ENCODE results near the gene CD101.
A peak's percentile ranks its signal among the peaks of the same experiment; 100 is the strongest.

CD101 gene

GRCh38 chr1:117025568-117025967, 24.0 kb downstream of the CD101 start:
- no peak for DNase-seq (ENCODE audit: low read depth)
- no peak for TF ChIP-seq CTCF (conservative IDR thresholded peaks at IDR 0.05; ENCODE audit: low read depth, low read length)
- no peak overlapping the region for H3K4me3 ChIP-seq (ENCODE audit: low read depth, low read length)

- DNase-seq (ENCODE audit: low read depth) = peak; percentile 30
- no peak for TF ChIP-seq CTCF (conservative IDR thresholded peaks at IDR 0.05; ENCODE audit: low read depth, low read length)
Measured at GRCh38 chr1:117026361-117026760, 24.8 kb downstream of the CD101 start.

GRCh38 chr1:117029685-117030084, 28.1 kb downstream of the CD101 start:
- H3K4me3 ChIP-seq (ENCODE audit: low read depth, low read length) = no peak overlapping the region
- no peak for DNase-seq (ENCODE audit: low read depth)
- TF ChIP-seq CTCF (conservative IDR thresholded peaks at IDR 0.05; ENCODE audit: low read depth, low read length) = no peak

More at GRCh38 chr1:117026361-117026760, 24.8 kb downstream of the CD101 start:
- no peak overlapping the region for H3K4me3 ChIP-seq (ENCODE audit: low read depth, low read length)

GRCh38 chr1:117030271-117030877, 28.8 kb downstream of the CD101 start:
- H3K4me3 ChIP-seq (ENCODE audit: low read depth, low read length) = no peak overlapping the region
- DNase-seq (ENCODE audit: low read depth) = no peak
- TF ChIP-seq CTCF (conservative IDR thresholded peaks at IDR 0.05; ENCODE audit: low read depth, low read length) = no peak

- H3K4me3 ChIP-seq (ENCODE audit: low read depth, low read length) = no peak overlapping the region
- no peak for TF ChIP-seq CTCF (conservative IDR thresholded peaks at IDR 0.05; ENCODE audit: low read depth, low read length)
- DNase-seq (ENCODE audit: low read depth) = no peak
Measured at GRCh38 chr1:117032266-117032665, 30.7 kb downstream of the CD101 start.

GRCh38 chr1:117032681-117033539, 31.4 kb downstream of the CD101 start:
- DNase-seq (ENCODE audit: low read depth) = no peak
- no peak for TF ChIP-seq CTCF (conservative IDR thresholded peaks at IDR 0.05; ENCODE audit: low read depth, low read length)
- H3K4me3 ChIP-seq (ENCODE audit: low read depth, low read length) = no peak overlapping the region
